ENCODE data around the gene ANKRD13A. TPM values are rescaled to one million over a fixed set of nuclear protein-coding genes. Genes with fewer than 3 reads are reported as not detected.

Gene ANKRD13A
- total and polyA plus RNA-seq, 2 donors (not counting 1 experiment from before 2014, with no cell fraction given) = 150 to 185 TPM

- Histone ChIP-seq H3K4me3 (ENCODE audit: control extremely low read depth in 1 of 5, extremely low read depth in 1 of 5, insufficient read depth in 1 of 5, low read depth in 2 of 5, low read length in 4 of 5) (no peak overlapping the region), H3K36me3 (replicated peaks in 1 of 2; ENCODE audit: control extremely low read depth in 1 of 2, control insufficient read depth in 1 of 2, extremely low read depth in 1 of 2, insufficient read depth in 2 of 2, low read length in 1 of 2) (peaks cover 37 to 87% of the 10 kb centered on the region in 2 experiments), H3K27ac (ENCODE audit: low read length in 2 of 2) (no peak overlapping the region), H3K27me3 (replicated peaks in 1 of 4; ENCODE audit: control extremely low read depth in 1 of 4, control insufficient read depth in 3 of 4, insufficient read depth in 4 of 4, low read length in 3 of 4) (no peaks in the 10 kb centered on the region), H3K4me1 (ENCODE audit: control insufficient read depth in 2 of 2, insufficient read depth in 2 of 2, low read length in 2 of 2) (peaks cover 0 to 6% of the 10 kb centered on the region in 2 donors), H4K20me1 (ENCODE audit: control insufficient read depth, insufficient read depth, low read length, poor library complexity, severe bottlenecking) (peaks cover 14% of the 10 kb centered on the region), H3K9me3 (ENCODE audit: control extremely low read depth in 1 of 3, control insufficient read depth in 2 of 3, insufficient read depth in 1 of 3, low read length in 2 of 3) (no peaks in the 10 kb centered on the region), H3K79me2 (ENCODE audit: control insufficient read depth, insufficient read depth, low read length) (peaks cover 66% of the 10 kb centered on the region), H3K9ac (ENCODE audit: low read length) (no peak overlapping the region), H2AFZ (ENCODE audit: insufficient read depth, low read depth, low read length, poor library complexity, severe bottlenecking) (no peak overlapping the region), H3K4me2 (replicated peaks; ENCODE audit: low read depth, low read length, poor library complexity, severe bottlenecking) (no peak overlapping the region)
- no peaks in the 10 kb centered on the region for H3K27me3 Mint-ChIP-seq
- H3K4me3 Mint-ChIP-seq = no peak overlapping the region
- intact Hi-C loops (cut with micrococcal nuclease) = no loop called here
- peaks cover 12% of the 10 kb centered on the region for H3K4me1 Mint-ChIP-seq
- H3K27ac Mint-ChIP-seq = peak overlapping the region; percentile 20
- ChIA-PET CTCF (interaction anchor here (1.2 to 1.6 kb wide), 4 partner anchors 7 to 19 kb away, joined by 3 to 6 read pairs (median 4); no protein-coding TSS in a partner anchor), POLR2A (no interaction called here)
- TF ChIP-seq CTCF (IDR thresholded peaks at IDR 0.05) (no peak), EZH2 (IDR thresholded peaks at IDR 0.05; ENCODE audit: borderline replicate concordance, insufficient read depth, low read depth, low read length, poor library complexity, severe bottlenecking) (no peak)
- H3K9me3 Mint-ChIP-seq (ENCODE audit: insufficient read depth) = no peaks in the 10 kb centered on the region
- 100% methylated on average over 3 of the region's 5 CpGs for WGBS (ENCODE audit: insufficient coverage)
- ATAC-seq (ENCODE audit: low read depth) (no peak), DNase-seq (no peak)
Measured at GRCh38 chr12:110023059-110023980, 24.1 kb downstream of the ANKRD13A start.

GRCh38 chr12:110024051-110024450 is 24.8 kb downstream of the ANKRD13A start:
- TF ChIP-seq CTCF (IDR thresholded peaks at IDR 0.05) (no peak), EZH2 (IDR thresholded peaks at IDR 0.05; ENCODE audit: borderline replicate concordance, insufficient read depth, low read depth, low read length, poor library complexity, severe bottlenecking) (no peak)
- peaks cover 0 to 6% of the 10 kb centered on the region in 2 donors for H3K4me1 ChIP-seq (ENCODE audit: control insufficient read depth in 2 of 2, insufficient read depth in 2 of 2, low read length in 2 of 2)
- no peak overlapping the region for H3K4me3 ChIP-seq (ENCODE audit: control extremely low read depth in 1 of 5, extremely low read depth in 1 of 5, insufficient read depth in 1 of 5, low read depth in 2 of 5, low read length in 4 of 5)
- H3K27ac Mint-ChIP-seq = peak overlapping the region; percentile 32
- ATAC-seq (ENCODE audit: low read depth) (no peak), DNase-seq (no peak)
- H3K4me3 Mint-ChIP-seq = no peak overlapping the region
- H4K20me1 ChIP-seq (ENCODE audit: control insufficient read depth, insufficient read depth, low read length, poor library complexity, severe bottlenecking) = peaks cover 14% of the 10 kb centered on the region
- no peak overlapping the region for H3K4me2 ChIP-seq (replicated peaks; ENCODE audit: low read depth, low read length, poor library complexity, severe bottlenecking)
- peaks cover 58% of the 10 kb centered on the region for H3K79me2 ChIP-seq (ENCODE audit: control insufficient read depth, insufficient read depth, low read length)
- peaks cover 12% of the 10 kb centered on the region for H3K4me1 Mint-ChIP-seq
- H3K27ac ChIP-seq (ENCODE audit: low read length in 2 of 2) = no peak overlapping the region
- H2AFZ ChIP-seq (ENCODE audit: insufficient read depth, low read depth, low read length, poor library complexity, severe bottlenecking) = no peak overlapping the region
- ChIA-PET CTCF (interaction anchor here (1.2 to 1.6 kb wide), 4 partner anchors 8 to 19 kb away, joined by 3 to 6 read pairs (median 4); no protein-coding TSS in a partner anchor), POLR2A (interaction anchor here (0.6 kb wide), 1 partner anchor 23 kb away, joined by 4 read pairs; no protein-coding TSS in a partner anchor)
- peaks cover 36 to 86% of the 10 kb centered on the region in 2 experiments for H3K36me3 ChIP-seq (replicated peaks in 1 of 2; ENCODE audit: control extremely low read depth in 1 of 2, control insufficient read depth in 1 of 2, extremely low read depth in 1 of 2, insufficient read depth in 2 of 2, low read length in 1 of 2)
- intact Hi-C loops (cut with micrococcal nuclease) = no loop called here
- whole genome bisulfite sequencing (ENCODE audit: insufficient coverage) = no CpG with 5 or more reads among the region's 2 CpGs
- H3K9ac ChIP-seq (ENCODE audit: low read length) = no peak overlapping the region
- no peaks in the 10 kb centered on the region for H3K9me3 ChIP-seq (ENCODE audit: control extremely low read depth in 1 of 3, control insufficient read depth in 2 of 3, insufficient read depth in 1 of 3, low read length in 2 of 3)
- H3K27me3 ChIP-seq (replicated peaks in 1 of 4; ENCODE audit: control extremely low read depth in 1 of 4, control insufficient read depth in 3 of 4, insufficient read depth in 4 of 4, low read length in 3 of 4) = no peaks in the 10 kb centered on the region
- no peaks in the 10 kb centered on the region for H3K27me3 Mint-ChIP-seq
- H3K9me3 Mint-ChIP-seq (ENCODE audit: insufficient read depth) = no peaks in the 10 kb centered on the region
